GM18873 (cell line): ENCODE measurements around the gene SMC4.
A peak's percentile ranks its signal among the peaks of the same experiment; 100 is the strongest.
"Not testable (repeated sequence)": the region's sequence is repeated elsewhere in the genome, so short reads cannot be mapped to it uniquely, and the experiment has no call there.

Experiments
- ATAC-seq: cut with Tn5 transposase; IDR thresholded peaks from one replicate; pipeline ENCODE4 v1.9.1; 2021; ENCODE audit warnings: mild to moderate bottlenecking, moderate library complexity, moderate number of reproducible peaks; ENCODE audit not compliant: unreplicated experiment, low FRiP score

SMC4 gene

GRCh38 chr3:160440687-160441086 is 41.2 kb downstream of the SMC4 start:
- ATAC-seq, result no peak

- no peak for ATAC-seq
Measured at GRCh38 chr3:160444411-160444810, 45.0 kb downstream of the SMC4 start.

- ATAC-seq, result no peak
Measured at GRCh38 chr3:160445854-160446253, 46.4 kb downstream of the SMC4 start.

GRCh38 chr3:160446522-160447056 is 47.1 kb downstream of the SMC4 start:
- no peak for ATAC-seq

- no peak for ATAC-seq
Measured at GRCh38 chr3:160447544-160447943, 48.1 kb downstream of the SMC4 start.

GRCh38 chr3:160448845-160449635 is 49.6 kb downstream of the SMC4 start:
- ATAC-seq, result peak; percentile 35

- peak; percentile 90 for ATAC-seq
Measured at GRCh38 chr3:160449636-160450598, 50.5 kb downstream of the SMC4 start, which contains the start of gene TRIM59. TSS of gene TRIM59 (minus strand) at chr3:160449786. CDS start at chr3:160439183, 10,603 bp downstream.

GRCh38 chr3:160450846-160451245 is 51.4 kb downstream of the SMC4 start:
- ATAC-seq, result no peak

GRCh38 chr3:160451602-160452001 is 52.2 kb downstream of the SMC4 start:
- ATAC-seq, result no peak

- not testable (repeated sequence) for ATAC-seq
Measured at GRCh38 chr3:160452251-160452650, 52.8 kb downstream of the SMC4 start.

GRCh38 chr3:160454995-160455394 is 55.5 kb downstream of the SMC4 start:
- ATAC-seq, result no peak

GRCh38 chr3:160455846-160456245 is 56.4 kb downstream of the SMC4 start:
- ATAC-seq, result no peak

- no peak for ATAC-seq
Measured at GRCh38 chr3:160458151-160458550, 58.7 kb downstream of the SMC4 start.

GRCh38 chr3:160459450-160459970 is 60.1 kb downstream of the SMC4 start:
- ATAC-seq, result no peak

GRCh38 chr3:160460033-160460432 is 60.6 kb downstream of the SMC4 start:
- no peak for ATAC-seq

- ATAC-seq, result no peak
Measured at GRCh38 chr3:160464321-160464720, 64.9 kb downstream of the SMC4 start.

GRCh38 chr3:160464971-160465370 is 65.5 kb downstream of the SMC4 start:
- no peak for ATAC-seq

GRCh38 chr3:160470181-160470580 is 70.7 kb downstream of the SMC4 start:
- ATAC-seq, result no peak

GRCh38 chr3:160471892-160472291 is 72.4 kb downstream of the SMC4 start:
- ATAC-seq, result no peak

GRCh38 chr3:160472344-160472743 is 72.9 kb downstream of the SMC4 start:
- ATAC-seq, result no peak

- ATAC-seq, result no peak
Measured at GRCh38 chr3:160473221-160473620, 73.8 kb downstream of the SMC4 start.
